Pons (tissue), 1 donor: ENCODE results near the gene MTRF1.

Source experiments
- DNase-seq: peaks from one replicate; pipeline ENCODE4 v3.0.0-alpha.2; 2016; ENCODE audit warnings: low spot score

The MTRF1 gene, protein sequence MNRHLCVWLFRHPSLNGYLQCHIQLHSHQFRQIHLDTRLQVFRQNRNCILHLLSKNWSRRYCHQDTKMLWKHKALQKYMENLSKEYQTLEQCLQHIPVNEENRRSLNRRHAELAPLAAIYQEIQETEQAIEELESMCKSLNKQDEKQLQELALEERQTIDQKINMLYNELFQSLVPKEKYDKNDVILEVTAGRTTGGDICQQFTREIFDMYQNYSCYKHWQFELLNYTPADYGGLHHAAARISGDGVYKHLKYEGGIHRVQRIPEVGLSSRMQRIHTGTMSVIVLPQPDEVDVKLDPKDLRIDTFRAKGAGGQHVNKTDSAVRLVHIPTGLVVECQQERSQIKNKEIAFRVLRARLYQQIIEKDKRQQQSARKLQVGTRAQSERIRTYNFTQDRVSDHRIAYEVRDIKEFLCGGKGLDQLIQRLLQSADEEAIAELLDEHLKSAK

DNA sequence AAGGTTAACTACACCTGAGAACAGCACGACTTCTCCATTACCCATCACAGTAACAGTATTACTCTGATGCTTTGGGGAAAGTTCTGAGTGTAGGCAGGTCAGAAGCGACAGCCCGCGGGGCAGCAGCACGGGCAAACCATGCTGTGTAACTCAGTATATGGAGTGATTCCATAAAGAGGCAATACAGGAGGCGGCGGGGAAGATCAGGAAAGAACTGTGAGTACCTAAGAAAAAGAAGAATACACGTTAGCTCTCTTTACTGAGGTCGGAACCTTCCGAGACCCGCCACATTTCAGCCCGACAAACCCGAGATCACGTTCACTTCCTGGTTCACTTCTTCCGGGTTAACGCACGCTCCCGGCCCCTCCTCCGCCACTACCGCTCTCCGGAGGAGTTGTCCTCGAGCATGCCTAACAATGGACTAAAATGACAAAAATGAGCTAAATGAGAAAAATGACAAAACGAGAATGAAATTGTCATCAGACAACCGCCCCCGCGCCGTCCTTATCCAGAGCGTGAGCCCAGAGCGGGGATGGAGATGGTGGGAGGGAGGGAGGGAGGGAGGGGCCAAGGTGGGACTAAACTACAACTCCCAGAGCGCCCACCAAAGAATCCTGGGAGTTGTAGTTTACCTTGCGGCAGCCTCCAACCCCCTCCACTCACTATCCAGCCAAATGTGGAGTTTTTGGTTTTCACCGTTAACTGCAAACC, at the start of gene MTRF1:
Gene MTRF1, minus strand, starts transcription at position 316 of the 711 bp plus-strand sequence. CDS start 2,669 bp downstream, outside the sequence.
- DNase-seq = peak; percentile 91

DNA sequence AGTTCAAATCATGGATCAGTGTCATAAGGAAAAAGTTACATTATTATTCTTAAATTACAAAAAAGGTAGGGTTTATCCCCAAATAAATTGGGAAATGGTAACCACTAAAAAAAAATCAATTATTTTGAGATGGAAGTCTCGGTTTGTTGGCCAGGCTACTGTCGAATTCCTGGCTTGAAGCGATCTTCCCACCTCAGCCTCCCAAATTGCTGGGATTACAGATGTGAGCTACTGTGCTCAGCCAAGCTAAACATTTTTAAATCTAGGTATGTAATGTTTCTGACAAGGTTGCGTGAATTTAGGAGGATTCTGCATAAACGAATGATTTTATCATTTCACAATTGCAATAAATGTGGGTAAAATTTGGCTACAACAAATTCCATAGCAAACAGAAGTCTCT, 49.7 kb upstream of the MTRF1 start:
- no peak for DNase-seq

GRCh38 chr13:41312176-41312500, 48.8 kb upstream of the MTRF1 start:
- no peak for DNase-seq

DNA sequence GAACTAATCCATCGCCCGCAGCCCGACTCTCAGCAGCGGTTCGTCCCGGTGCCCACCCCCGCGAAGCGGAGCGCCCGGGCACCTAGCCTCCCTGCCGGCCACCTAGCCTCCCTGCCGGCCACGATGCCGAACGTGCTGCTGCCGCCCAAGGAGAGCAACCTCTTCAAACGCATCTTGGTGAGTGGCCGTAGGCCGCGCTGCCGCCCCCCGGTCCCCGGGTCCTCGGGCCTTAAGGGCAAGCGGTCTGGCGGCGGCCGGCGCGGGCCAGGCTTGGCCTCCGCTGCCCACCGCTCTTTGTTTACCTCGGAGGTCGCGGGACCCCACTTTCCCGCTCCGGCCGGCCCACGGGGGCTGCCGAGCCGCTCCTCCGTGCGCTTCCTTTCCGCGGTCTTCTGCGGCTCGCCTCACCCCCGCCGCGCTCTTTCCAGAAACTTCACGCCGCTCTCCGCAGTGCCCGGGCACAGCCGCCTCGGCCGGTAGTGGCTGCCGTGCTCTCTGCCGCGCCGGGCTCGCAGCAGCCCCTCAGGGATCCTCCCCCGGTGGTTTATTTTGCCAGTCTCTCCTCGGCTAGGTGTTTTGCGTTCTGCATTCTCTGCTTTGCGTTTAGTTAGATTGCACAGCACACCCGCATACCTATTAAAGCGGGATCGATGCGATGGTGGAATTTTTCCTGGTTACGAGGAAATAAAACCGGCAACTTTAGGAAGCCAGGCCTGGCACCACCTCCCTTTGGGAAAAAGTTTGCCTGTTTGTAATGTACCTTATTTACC, 48.2 kb upstream of the MTRF1 start:
- peak; percentile 38 for DNase-seq

- DNase-seq = peak; percentile 81
Measured at GRCh38 chr13:41310963-41311405, 47.6 kb upstream of the MTRF1 start, which contains the start of gene NAA16. Gene NAA16, plus strand, starts transcription at chr13:41311267. Its CDS starts 262 bp downstream, at chr13:41311529.

- DNase-seq = no peak
Measured at GRCh38 chr13:41307884-41308640, 44.7 kb upstream of the MTRF1 start.

DNA sequence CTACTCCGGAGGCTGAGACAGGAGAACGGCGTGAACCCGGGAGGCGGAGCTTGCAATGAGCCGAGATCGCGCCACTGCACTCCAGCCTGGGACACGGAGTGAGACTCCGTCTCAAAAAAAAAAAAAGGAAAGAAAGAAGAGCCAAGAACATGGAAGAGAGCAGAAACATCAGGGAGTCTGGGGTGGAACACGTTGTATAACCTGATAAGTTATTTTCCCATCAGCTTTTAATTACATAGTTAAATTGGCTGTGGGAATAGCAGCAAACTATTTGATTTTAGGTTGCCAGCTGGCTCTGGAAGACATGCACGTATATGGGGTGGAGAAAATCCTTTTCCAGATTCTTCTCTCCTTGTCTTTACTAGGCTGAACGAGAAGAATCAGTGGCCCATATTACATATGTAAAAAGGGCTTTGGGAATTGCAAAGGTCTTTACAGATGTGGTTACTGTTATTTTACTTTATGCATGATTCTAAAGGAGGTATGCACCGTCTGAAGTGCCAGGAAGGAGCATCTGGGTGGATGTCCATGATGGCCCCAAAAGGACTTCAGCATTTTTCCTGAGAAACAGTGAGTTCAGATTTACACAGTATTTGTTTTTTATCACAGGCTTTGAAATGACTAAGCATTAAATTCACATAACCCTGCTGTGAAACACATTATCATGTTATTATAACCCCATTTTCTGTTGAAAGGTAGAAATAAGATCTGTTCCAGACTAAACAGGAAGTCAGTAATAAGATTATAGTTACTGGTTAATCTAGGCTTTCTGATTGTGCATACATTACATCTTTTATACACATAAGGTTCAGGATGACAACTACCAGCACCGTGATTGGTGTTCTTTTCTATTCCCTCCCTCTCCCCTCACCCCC, 43.1 kb upstream of the MTRF1 start:
- no peak for DNase-seq

DNA sequence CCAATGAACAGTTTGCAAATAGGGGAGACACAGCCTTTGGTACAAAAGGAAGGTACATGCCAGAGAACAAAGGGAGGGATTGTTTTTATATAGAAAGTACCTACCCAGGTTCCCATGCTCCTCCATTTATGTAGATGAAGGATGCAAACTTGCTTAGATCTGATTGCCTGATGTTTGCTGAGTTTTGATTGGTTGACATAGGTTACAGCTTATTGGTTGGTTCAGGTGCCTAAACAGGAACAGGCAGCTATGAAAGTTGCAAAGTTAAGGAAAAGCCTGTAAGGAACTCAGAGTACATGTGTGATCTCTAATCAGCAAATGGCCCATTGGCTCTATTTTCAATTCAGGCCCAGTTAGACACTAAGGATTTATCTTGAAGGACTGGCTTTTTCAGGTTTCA, 41.2 kb upstream of the MTRF1 start:
- DNase-seq = no peak

GRCh38 chr13:41302743-41303142, 39.4 kb upstream of the MTRF1 start:
- DNase-seq = no peak

DNA sequence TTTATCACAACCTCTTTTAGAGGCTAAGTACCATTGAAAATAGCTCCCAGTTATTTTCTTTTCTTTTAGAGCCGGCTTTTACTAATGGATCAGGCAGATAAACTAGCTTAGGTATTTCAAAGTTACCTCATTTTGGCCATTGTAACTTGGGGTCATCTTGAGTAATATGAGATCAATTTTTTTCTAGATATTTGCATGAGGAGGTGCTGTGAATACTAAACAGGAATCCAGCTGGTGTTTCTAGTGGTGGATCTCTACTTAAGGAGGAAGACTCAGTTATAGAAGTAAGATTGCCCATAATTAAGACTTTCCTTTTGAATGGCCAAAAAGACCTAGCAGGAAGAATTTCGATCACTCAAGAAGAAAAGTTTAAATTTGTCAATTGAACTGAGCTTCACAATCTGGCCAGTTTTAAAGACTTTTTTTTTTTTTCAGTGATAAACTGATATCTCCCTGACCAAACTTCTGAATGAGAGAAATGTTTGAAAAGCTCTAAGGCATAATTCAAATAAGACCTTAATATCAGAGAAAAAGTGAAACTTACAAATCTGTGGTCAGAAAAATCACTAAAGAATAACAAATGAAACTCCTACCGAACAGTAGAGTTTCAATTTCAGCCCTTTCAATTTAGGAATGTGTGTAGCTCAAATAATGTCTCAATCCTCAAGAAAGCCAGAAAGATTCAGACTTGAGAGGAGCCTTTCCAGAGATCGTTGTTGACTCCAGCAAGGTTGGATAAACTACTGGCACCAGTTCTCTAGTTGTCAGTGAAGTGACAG, 36.1 kb upstream of the MTRF1 start:
- no peak for DNase-seq

GRCh38 chr13:41296879-41297646, 33.7 kb upstream of the MTRF1 start:
- DNase-seq = no peak

- DNase-seq = no peak
Measured at GRCh38 chr13:41295973-41296372, 32.6 kb upstream of the MTRF1 start.

- no peak for DNase-seq
Measured at GRCh38 chr13:41294914-41295313, 31.5 kb upstream of the MTRF1 start.

GRCh38 chr13:41293272-41293671, 29.9 kb upstream of the MTRF1 start:
- no peak for DNase-seq

GRCh38 chr13:41291246-41291645, 27.9 kb upstream of the MTRF1 start:
- no peak for DNase-seq

GRCh38 chr13:41289463-41289881, 26.1 kb upstream of the MTRF1 start:
- DNase-seq = no peak

DNA sequence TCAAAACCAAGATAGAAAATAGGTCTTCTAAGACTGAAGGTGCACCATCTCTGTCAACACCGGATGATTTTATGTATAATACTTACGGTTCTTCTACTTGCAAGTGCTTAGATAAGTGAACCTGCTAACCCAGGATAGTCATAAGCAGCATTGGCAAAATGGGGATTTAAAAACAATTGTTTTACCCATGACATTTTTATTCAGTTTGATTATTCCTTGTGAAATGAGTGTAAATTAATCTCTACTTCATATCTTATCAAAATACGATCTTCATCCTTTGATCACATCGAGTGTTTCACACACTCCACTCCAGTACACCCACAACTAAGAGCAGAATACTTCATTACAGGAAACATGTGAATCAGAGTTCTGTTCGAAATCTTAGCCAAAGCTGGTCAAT, 23.0 kb upstream of the MTRF1 start:
- no peak for DNase-seq

DNA sequence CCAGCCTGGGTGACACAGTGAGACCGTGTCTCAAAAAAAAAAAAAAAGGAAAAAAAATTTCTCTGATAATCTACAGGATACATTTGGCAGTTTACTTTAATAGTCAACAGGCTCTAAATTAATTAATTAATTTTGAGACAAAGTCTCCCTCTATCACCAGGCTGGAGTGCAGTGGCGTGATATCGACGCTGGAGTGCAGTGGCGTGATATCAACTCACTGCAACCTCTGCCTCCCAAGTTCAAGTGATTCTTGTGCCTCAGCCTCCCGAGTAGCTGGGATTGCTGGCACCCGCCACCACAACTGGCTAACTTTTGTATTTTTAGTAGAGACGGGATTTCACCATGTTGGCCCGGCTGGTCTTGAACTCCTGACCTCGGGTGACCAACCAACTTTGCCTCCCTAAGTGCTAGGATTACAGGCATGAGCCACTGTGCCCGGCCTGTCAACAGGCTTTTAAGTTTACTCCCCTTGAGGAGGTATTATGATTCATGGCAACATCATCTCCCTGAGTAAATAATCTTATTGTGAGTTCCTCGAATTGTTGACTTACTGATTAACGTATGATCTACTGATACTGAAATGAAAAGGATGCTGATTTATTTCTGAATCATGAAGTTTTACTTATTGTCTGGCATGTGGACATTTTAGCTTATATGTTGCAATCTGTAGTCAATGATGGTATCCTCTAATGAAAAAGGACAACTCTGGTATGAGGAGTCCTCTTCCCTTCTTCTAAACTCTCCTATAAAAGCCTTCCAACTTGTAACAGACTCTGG, 21.3 kb upstream of the MTRF1 start:
- no peak for DNase-seq
